ENCODE results near the gene CRX. TPM values are rescaled to one million over a fixed set of nuclear protein-coding genes. Genes with fewer than 3 reads are reported as not detected.
A peak's percentile ranks its signal among the peaks of the same experiment; 100 is the strongest.
"Not testable (repeated sequence)": the region's sequence is repeated elsewhere in the genome, so short reads cannot be mapped to it uniquely, and the experiment has no call there.

CRX gene
- total RNA-seq (under 1 TPM in 1 of 7 donors, not detected in 6; 0.09 TPM), polyA plus RNA-seq (not detected)
- long read RNA-seq, donor 1, result 0 reads
- long read RNA-seq, donor 2, partial matches to known transcripts, result 0 of 1 reads
- long read RNA-seq, donor 2, other reads (novel, unspliced or antisense), result 0 of 1 reads

DNA sequence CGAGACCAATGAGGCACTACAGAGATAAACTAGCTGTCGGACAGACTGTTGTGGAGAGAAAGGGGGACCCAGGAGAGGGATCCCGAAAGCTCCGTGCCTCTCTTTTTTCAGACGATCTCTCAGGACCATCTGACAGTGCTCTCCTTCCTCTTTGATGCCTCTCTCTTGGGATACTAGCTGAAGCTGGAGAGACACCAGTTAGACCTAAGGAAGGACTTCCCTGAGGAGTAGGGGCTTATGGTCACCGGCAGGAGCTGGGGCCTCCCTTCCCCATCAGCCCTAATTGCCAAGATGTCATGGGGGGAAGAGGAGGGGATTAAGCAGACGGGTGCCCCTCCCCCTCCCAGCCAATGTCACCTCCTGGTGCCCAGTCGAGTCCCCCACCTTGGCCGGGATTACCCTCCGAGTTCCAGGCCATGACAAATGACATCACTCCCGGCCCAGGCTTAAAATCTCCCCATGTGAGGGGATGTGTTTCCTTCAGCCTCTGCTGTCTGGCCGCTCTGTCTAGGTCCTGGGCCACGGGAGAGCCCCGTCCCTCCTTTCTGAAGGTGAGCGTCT is at the start of gene CRX:
TSS of gene CRX (plus strand) at position 478 of the 561 bp plus-strand sequence. CDS start 12,507 bp downstream, outside the sequence.
- Histone ChIP-seq H3K4me1 (no peaks in the 10 kb centered on the region), H3K4me3 (no peak within 1 kb of the TSS), H3K27ac (no peak within 1 kb of the TSS), H3K9me3 (peaks cover 0 to 3% (median 0%) of the 10 kb centered on the region in 8 donors), H3K27me3 (replicated peaks in 1 of 7) (peaks cover 0 to 62% (median 12%) of the 10 kb centered on the region in 7 donors), H3K36me3 (no peaks in the 10 kb centered on the region)
- WGBS, 5 donors, result 45 to 49% (median 46%) methylated on average over 14 to 15 of the region's 15 CpGs
- no peak for DNase-seq
- TF ChIP-seq POLR2A (IDR thresholded peaks at IDR 0.05), result no peak
- TF ChIP-seq, protein P1, sequence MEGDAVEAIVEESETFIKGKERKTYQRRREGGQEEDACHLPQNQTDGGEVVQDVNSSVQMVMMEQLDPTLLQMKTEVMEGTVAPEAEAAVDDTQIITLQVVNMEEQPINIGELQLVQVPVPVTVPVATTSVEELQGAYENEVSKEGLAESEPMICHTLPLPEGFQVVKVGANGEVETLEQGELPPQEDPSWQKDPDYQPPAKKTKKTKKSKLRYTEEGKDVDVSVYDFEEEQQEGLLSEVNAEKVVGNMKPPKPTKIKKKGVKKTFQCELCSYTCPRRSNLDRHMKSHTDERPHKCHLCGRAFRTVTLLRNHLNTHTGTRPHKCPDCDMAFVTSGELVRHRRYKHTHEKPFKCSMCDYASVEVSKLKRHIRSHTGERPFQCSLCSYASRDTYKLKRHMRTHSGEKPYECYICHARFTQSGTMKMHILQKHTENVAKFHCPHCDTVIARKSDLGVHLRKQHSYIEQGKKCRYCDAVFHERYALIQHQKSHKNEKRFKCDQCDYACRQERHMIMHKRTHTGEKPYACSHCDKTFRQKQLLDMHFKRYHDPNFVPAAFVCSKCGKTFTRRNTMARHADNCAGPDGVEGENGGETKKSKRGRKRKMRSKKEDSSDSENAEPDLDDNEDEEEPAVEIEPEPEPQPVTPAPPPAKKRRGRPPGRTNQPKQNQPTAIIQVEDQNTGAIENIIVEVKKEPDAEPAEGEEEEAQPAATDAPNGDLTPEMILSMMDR (IDR thresholded peaks at IDR 0.05 in 8 of 11, conservative IDR thresholded peaks at IDR 0.05 in 3 of 11), result no peak
- no peak for TF ChIP-seq POLR2AphosphoS5 (IDR thresholded peaks at IDR 0.05)
- intact Hi-C loops (cut with DNase I; ENCODE audit: low total_unique reads), result no loop called here

- intact Hi-C loops (cut with DNase I; ENCODE audit: low total_unique reads), result no loop called here
- H3K27ac ChIP-seq, result peak overlapping the region in 2 of 8 donors; percentile 95 to 96
- 71 to 82% (median 79%) methylated on average over 4 of the region's 4 CpGs for WGBS, 5 donors
- TF ChIP-seq POLR2AphosphoS5 (IDR thresholded peaks at IDR 0.05) (peak in 1 of 3 donors; percentile 29), POLR2A (IDR thresholded peaks at IDR 0.05) (no peak)
- no peak overlapping the region for H3K4me3 ChIP-seq
- no peak for DNase-seq
- peaks cover 11 to 44% (median 37%) of the 10 kb centered on the region in 6 donors for H3K4me1 ChIP-seq
- H3K36me3 ChIP-seq, result peaks cover 0 to 15% (median 3%) of the 10 kb centered on the region in 6 donors
- H3K9me3 ChIP-seq, result no peaks in the 10 kb centered on the region
- no peaks in the 10 kb centered on the region for H3K27me3 ChIP-seq (replicated peaks in 1 of 7)
Measured at GRCh38 chr19:47776568-47776967, 45.2 kb upstream of the CRX start.

GRCh38 chr19:47777245-47778048 is 44.3 kb upstream of the CRX start:
- H3K27ac ChIP-seq, result peak overlapping the region; percentile 92 to 99 (median 97)
- peaks cover 0 to 24% (median 5%) of the 10 kb centered on the region in 6 donors for H3K36me3 ChIP-seq
- DNase-seq; H3K27me3 ChIP-seq (replicated peaks in 1 of 7); H3K9me3 ChIP-seq; intact Hi-C loops (cut with DNase I; ENCODE audit: low total_unique reads): not testable (repeated sequence)
- H3K4me3 ChIP-seq, result peak overlapping the region; percentile 74 to 99 (median 85)
- 68 to 82% (median 80%) methylated on average over 23 of the region's 23 CpGs for WGBS, 5 donors
- peaks cover 12 to 52% (median 41%) of the 10 kb centered on the region in 6 donors for H3K4me1 ChIP-seq

GRCh38 chr19:47778049-47778953 is 43.4 kb upstream of the CRX start, which contains the start of gene SELENOW:
Gene SELENOW, plus strand, starts transcription at chr19:47778703. Its CDS starts 83 bp downstream, at chr19:47778786.
- H3K4me3 ChIP-seq, result peak within 1 kb of the TSS; percentile 74 to 99 (median 85)
- TF ChIP-seq POLR2A (IDR thresholded peaks at IDR 0.05), result peak in 2 of 3 donors; percentile 65 to 80
- TF ChIP-seq, protein P1 (IDR thresholded peaks at IDR 0.05 in 8 of 11, conservative IDR thresholded peaks at IDR 0.05 in 3 of 11), result no peak
- TF ChIP-seq POLR2AphosphoS5 (IDR thresholded peaks at IDR 0.05), result peak; percentile 98 to 99 (median 99)
- H3K27ac ChIP-seq, result peak within 1 kb of the TSS; percentile 92 to 99 (median 97)
- WGBS, 5 donors, result 0 to 2% (median 1%) methylated on average over 17 to 65 of the region's 65 CpGs
- H3K36me3 ChIP-seq, result peaks cover 0 to 32% (median 11%) of the 10 kb centered on the region in 6 donors
- peak; percentile 93 for DNase-seq
- H3K4me1 ChIP-seq, result peaks cover 12 to 57% (median 41%) of the 10 kb centered on the region in 6 donors
- intact Hi-C loops (cut with DNase I; ENCODE audit: low total_unique reads), result no loop called here
- no peaks in the 10 kb centered on the region for H3K9me3 ChIP-seq
- H3K27me3 ChIP-seq (replicated peaks in 1 of 7), result no peaks in the 10 kb centered on the region

All from spleen (tissue), 13 donors.